ENCODE measurements around the gene PCDH9.

DNA sequence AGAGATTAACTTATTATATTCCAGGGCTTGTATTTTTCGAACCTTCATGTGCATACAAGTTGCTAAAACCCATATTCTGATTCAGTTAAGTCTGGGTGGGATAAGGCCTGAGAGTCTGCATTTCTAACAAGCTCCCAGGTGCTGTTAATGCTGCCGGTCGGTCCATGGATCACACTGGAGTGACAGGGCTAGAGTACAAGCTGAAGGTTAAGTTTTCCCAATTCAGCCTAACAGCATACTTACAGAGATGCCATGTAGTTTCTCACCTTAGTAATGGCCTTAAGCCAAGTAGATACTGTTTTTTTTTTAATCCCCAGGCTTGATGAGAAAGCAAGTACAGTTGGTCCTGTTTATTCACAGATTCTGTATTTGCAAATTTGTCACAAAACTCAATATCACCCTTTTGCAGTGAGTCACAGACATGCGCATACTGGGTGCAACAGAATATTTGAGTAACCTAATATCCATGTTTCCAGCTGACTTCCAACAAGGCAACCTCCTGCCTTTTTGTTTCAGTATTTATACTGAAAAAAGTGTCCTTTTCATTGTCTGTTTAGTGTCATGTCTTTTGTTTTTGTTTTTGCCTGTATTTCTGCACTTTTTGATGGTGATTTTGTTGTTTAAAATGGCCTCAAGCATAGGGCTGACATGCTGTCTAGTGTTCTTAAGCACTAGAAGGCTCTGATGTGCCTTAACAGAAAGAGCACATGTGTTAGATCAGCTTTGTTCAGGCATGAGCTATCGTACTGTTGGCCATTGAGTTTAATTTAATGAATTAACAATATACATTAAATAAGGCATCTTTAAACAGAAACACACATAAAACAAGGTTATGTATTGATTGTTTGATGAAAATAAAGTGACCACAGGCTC lies 875.0 kb downstream of the PCDH9 start:
- TF ChIP-seq, protein P1, sequence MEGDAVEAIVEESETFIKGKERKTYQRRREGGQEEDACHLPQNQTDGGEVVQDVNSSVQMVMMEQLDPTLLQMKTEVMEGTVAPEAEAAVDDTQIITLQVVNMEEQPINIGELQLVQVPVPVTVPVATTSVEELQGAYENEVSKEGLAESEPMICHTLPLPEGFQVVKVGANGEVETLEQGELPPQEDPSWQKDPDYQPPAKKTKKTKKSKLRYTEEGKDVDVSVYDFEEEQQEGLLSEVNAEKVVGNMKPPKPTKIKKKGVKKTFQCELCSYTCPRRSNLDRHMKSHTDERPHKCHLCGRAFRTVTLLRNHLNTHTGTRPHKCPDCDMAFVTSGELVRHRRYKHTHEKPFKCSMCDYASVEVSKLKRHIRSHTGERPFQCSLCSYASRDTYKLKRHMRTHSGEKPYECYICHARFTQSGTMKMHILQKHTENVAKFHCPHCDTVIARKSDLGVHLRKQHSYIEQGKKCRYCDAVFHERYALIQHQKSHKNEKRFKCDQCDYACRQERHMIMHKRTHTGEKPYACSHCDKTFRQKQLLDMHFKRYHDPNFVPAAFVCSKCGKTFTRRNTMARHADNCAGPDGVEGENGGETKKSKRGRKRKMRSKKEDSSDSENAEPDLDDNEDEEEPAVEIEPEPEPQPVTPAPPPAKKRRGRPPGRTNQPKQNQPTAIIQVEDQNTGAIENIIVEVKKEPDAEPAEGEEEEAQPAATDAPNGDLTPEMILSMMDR (IDR thresholded peaks at IDR 0.05; ENCODE audit: low read length) = no peak
- no peak for TF ChIP-seq EZH2 (IDR thresholded peaks at IDR 0.05; ENCODE audit: borderline replicate concordance, low read length)

Data from OCI-LY1 (cell line).